Endothelial cell of umbilical vein (primary cell): ENCODE results near the gene GNGT2.

Experiments
- CTCF ChIP-seq, 2 donors: IDR thresholded peaks; 1 replicate in 1 of 2; 2 replicates in 1 of 2; pipeline ENCODE4 v1.5.1; 2011; ENCODE audit warnings: low read length in 2 of 2, mild to moderate bottlenecking in 2 of 2, moderate library complexity in 2 of 2, control low read depth in 1 of 2, inconsistent platforms in 1 of 2, low read depth in 1 of 2; ENCODE audit not compliant: insufficient read depth in 1 of 2; ENCODE audit errors: extremely low read depth in 1 of 2
- EZH2 ChIP-seq: IDR thresholded peaks from 2 replicates; pipeline ENCODE4 v1.6.1; 2012; ENCODE audit warnings: borderline replicate concordance, low read depth, mild to moderate bottlenecking, moderate library complexity, low read length, inconsistent platforms; ENCODE audit not compliant: severe bottlenecking
- POLR2AphosphoS5 ChIP-seq: IDR thresholded peaks from 2 replicates; pipeline ENCODE4 v1.6.1; 2012; ENCODE audit warnings: low read depth, mild to moderate bottlenecking, control low read depth, low read length, moderate library complexity; ENCODE audit not compliant: insufficient read depth

GRCh38 chr17:49210158-49211029, at the start of gene GNGT2, which contains the start of gene ABI3:
- TF ChIP-seq CTCF (IDR thresholded peaks at IDR 0.05; ENCODE audit: extremely low read depth in 1 of 2, insufficient read depth in 1 of 2, low read depth in 1 of 2, low read length in 2 of 2) (no peak), EZH2 (no peak), POLR2AphosphoS5 (no peak)
